CD4-positive, alpha-beta T cell treated with Interferon alpha-2 for 1 hour (primary cell): ENCODE data around the gene RFXANK.
"Not testable (repeated sequence)": the region's sequence is repeated elsewhere in the genome, so short reads cannot be mapped to it uniquely, and the experiment has no call there.

Experiments
- DNase-seq, 2 donors: peaks; one replicate each; pipeline ENCODE4 v3.0.0-alpha.2; 2020 to 2022

Gene RFXANK

GRCh38 chr19:19170053-19170872 is 21.8 kb upstream of the RFXANK start, which contains the start of gene MEF2B:
Gene MEF2B, minus strand, starts transcription at chr19:19170263. Its CDS starts 19,528 bp downstream, at chr19:19150735.
- DNase-seq, result peak; percentile 75 to 78

GRCh38 chr19:19170873-19171672 is 21.0 kb upstream of the RFXANK start:
- DNase-seq, result no peak

GRCh38 chr19:19171821-19172532 is 20.1 kb upstream of the RFXANK start:
- DNase-seq, result no peak

DNA sequence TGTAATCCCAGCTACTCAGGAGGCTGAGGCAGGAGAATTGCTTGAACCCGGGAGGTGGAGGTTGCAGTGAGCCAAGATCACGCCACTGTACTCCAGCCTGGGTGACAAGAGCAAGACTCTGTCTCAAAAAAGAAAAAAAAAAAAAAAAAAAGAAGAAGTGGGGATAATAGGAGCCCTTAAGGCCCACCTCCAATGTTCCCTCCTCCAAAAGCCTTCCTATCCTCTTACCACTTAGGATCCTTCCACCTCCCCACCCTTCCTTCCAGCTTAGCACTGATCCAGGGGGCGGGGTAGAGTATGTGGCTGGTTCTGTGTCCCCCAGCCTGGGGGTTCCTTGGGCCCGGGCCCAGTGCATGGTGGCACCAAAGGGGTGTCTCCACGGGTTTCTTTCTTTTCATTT is 18.8 kb upstream of the RFXANK start:
- not testable (repeated sequence) for DNase-seq

GRCh38 chr19:19176950-19177349 is 15.1 kb upstream of the RFXANK start:
- DNase-seq, result no peak

- no peak for DNase-seq
Observed at GRCh38 chr19:19179548-19180441, 12.3 kb upstream of the RFXANK start.

DNA sequence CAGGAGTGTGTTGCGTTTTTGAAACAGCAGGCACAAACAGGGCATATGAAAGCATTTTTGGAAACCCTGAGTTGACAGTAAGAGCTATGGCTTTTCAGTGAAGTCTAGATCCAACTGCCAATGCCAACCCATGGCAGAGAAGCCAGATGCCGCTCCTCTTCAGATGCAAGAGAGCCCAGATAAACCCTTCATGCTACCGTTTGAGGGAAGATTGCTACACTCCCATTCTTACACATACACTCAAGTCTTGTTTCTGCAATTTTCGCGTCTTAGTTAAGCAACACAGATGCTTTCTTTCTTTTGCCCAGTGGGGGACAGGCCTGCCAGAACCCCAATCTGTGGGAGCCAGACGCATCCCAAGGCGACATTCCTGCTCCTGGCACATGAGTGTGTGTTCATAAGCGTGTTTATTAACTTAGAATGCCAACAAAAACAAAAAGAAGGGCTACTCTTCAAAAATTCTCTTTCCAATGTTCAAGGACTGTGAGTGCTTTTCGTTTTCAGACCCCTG is 10.5 kb upstream of the RFXANK start:
- no peak for DNase-seq

DNA sequence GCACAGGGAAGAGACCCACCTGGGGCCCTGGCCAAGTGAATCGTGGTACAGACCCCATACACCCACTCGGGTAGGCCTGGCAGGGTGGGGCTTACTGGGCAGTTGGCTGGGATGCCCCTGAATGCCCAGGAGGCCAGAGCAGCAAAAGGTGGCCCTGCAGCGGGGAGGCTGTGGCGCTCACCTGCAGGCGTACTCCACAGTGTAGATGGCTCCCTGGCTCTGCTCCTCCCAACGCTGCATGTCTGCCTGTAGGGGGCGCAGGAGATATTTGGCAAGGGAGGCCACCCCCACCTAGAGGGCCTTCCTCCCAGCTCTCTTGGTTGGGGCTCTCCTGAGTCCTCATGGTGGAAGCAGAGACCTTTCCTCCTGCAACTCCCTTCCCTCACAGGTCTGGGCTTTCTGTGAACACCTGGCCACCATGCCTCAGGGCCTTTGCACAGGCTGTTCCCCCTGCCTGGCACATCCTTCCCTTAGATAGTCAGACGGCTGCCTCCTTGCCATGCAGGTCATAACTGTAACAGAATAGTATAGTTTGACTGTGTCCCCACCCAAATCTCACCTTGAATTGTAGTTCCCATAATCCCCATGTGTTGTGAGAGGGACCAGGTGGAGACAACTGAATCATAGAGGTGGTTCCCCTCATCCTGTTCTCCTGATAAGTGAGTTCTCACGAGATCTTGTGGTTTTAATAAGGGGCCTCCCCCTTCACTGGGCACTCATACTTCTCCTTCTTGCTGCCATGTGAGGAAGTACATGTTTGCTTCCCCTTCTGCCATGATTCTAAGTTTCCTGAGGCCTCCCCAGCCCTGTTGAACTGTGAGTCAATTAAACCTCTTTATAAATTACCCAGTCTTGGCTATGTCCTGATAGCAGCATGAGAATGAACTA is 6.0 kb upstream of the RFXANK start:
- peak; percentile 49 to 75 for DNase-seq

DNA sequence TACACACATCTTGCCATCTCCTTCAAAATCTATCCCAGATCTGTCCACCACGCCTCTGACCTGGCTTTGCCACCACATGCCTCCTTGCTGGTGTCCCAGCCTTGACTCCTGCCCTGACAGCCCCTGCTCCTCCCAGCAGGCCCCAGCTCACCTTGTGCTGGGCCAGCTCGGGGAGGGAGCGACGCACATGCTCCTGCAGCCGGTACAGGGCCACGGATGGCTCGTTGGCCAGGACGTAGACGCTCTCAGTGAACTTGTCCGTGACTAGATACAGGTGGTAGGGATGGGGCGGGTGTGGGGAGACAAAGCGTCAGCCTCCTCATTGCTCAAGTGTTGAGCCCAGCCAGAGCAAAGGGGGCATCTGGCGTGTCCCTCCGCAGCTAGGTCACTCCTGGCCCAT is 5.3 kb upstream of the RFXANK start:
- no peak for DNase-seq

DNA sequence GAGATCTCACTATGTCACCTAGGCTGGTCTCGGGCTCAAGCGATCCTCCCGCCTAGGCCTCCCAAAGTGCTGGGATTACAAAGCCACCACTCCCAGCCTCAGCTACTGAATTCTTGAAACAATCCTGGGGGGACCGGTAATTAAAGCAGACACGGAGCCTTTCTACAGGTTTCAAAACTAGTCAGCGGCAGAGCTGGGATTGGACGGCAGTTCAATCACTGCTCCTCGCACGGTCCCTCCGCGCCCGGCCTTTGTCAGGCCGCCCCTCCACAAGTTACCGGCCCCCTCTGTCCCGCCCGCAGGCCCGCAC is 335 bp upstream of the RFXANK start:
- no peak for DNase-seq

- no peak for DNase-seq
Observed at GRCh38 chr19:19192910-19193423, 909 bp downstream of the RFXANK start.

GRCh38 chr19:19193926-19194325 is 1.9 kb downstream of the RFXANK start:
- DNase-seq, result no peak

GRCh38 chr19:19201697-19202630 is 9.9 kb downstream of the RFXANK start:
- DNase-seq, result no peak

DNA sequence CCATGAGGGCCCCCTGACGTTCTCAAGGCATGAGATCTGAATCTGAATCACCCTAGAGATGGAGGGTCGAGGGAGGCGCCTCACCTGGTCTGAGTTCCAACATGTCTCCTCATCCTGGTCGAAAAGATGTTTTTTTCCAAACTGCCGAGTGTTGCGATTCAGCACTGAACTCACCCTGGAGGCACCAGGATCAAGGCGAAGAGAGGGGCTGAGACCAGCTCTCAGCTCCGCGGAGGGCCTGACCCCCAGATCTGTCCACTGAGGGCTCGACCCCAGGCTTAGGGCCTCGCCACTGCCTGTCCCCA is 10.6 kb downstream of the RFXANK start:
- DNase-seq, result no peak

DNA sequence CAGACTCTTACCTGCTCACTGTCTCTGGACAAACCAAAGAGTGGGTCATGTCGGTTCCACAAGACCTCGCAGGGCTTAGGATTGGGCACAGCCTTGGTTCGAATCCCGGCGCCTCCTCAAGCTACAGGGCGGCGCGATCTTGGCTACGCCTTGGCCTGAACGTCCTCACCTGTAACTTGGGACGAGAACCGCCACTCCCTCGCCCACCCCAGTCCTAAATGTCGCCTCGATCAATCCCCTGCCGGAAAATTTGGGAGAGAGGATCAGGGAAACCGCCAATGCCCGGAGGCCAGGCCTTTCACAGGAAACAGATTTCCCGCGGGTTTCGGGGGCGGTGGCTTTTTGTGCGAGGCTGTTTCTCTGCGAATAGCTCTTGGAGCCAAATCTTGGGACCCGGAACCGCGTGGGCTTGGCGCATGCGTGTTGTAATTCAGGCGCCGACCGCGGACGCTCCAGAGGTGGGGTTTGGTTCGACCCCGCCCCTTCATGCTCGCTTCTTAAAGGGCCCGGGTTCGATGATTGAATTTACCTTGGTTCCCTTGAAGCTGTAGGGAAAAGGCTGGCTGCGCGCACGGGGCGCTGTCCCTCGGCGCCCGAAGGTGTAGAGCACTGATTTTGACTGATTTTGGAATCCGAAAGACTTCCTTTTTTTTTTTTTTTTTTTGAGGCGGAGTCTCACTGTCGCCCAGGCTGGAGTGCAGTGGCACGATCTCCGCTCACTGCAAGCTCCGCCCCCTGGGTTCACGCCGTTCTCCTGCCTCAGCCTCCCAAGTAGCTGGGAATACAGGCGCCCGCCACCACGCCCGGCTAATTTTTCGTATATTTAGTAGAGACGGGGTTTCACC is 11.2 kb downstream of the RFXANK start, which contains the start of gene NR2C2AP:
Gene NR2C2AP (minus strand): TSS at position 403 of the 845 bp plus-strand sequence. CDS start 354 bp downstream, at position 49.
- DNase-seq, result peak; percentile 91 to 93

DNA sequence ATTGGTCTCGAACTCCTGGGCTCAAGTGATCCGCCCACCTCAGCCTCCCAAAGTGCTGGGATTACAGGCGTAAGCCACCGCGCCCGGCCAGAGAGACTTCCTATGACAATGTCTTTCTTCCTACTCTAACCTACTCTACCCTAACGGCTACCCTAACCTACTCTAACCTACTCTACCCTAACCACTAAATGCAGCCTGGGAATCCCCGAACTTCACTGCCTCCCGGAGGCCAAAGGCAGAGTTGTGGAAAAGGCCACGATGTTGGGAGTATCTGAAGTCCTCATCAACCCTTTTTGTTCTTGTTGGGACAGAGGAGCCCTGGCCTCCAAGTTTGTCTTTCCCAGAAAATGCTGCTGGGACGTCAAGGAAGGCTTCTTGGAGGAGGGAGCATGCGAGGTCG is 12.1 kb downstream of the RFXANK start:
- no peak for DNase-seq

DNA sequence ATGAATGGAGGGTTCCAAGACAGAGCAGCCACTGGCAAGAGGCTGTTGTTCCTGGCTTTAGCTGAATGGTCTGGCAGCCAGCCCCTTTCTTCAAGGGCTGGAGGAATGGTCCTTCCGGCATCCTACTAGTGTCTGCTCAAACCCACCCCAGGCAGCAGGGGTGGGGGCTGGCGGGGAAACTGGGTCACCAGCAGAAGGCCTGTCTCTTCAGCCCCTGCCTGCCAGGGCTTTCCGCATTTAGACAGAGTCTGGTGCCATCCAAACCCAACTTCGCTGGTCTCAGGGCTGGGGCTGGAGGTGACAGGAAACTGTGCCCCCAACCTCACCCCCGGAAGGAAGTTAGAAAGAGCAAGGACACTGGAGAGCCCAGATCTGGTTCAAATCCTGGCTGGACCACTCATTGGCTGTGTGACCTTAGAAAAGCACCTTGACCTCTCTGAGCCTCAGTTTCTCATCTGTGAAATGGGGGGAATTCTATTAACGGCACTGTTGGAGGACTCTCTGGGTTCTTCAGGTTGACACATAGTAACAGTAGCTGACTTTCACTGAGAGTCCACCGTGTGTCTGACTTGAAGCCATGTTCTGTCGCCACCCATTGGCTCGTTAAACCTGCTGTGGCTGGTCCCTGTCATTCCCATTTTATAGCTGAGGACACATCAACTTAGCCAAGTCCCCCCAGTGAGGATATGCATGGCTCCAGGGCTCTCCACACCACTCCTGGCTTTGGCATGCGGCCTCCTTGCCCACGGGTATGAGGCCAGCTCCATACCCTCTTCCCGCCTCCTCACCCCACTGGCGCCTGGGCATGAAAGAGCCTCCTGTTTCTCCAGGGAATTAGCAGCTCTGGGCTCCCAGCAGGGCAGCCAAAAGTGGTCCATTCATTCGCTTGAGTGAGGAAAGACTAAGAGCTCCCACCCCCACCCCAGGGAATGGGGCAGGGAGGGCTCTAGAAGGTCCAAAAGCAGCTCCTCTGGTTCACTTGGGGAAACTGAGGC is 13.7 kb downstream of the RFXANK start:
- no peak for DNase-seq

GRCh38 chr19:19206938-19207337 is 14.9 kb downstream of the RFXANK start:
- no peak for DNase-seq
